Bronchial epithelial cell (primary cell): ENCODE measurements around the gene ARHGEF19. TPM values are rescaled to one million over a fixed set of nuclear protein-coding genes. Genes with fewer than 3 reads are reported as not detected.

Source experiments
- DNase-seq: peaks from one replicate; pipeline ENCODE4 v3.0.0-alpha.2; 2010; ENCODE audit warnings: low read depth
- FAIRE-seq: peaks from 2 replicates; lab custom pipeline; 2011; peaks lifted over from hg19 to GRCh38; lab: Jason Lieb, UNC
- H3K27me3 ChIP-seq: 2 replicates; pipeline ENCODE4 v1.5.1; 2011; ENCODE audit warnings: low read length; ENCODE audit not compliant: control insufficient read depth, insufficient read depth
- H3K36me3 ChIP-seq: 2 replicates; pipeline ENCODE4 v1.5.1; 2011; ENCODE audit warnings: low read length; ENCODE audit not compliant: control insufficient read depth, insufficient read depth
- H3K4me3 ChIP-seq: 2 replicates; pipeline ENCODE4 v1.5.1; 2011; ENCODE audit warnings: mild to moderate bottlenecking, low read depth, low read length, control low read depth
- CTCF ChIP-seq: IDR thresholded peaks from 2 replicates; pipeline ENCODE4 v1.5.1; 2011; ENCODE audit warnings: mild to moderate bottlenecking, moderate library complexity, low read length, control low read depth, inconsistent platforms; ENCODE audit not compliant: insufficient read depth, severe bottlenecking
- total RNA-seq: library from RNA; depleted of rRNA; stranded (reverse); fragments of >200 nt; gene quantifications from 2 replicates; pipeline ENCODE4 v1.2.1, GENCODE V29; 2014

ARHGEF19 gene
- total RNA-seq, 1 donor from 2014 or later = 3.2 TPM

- no peak for TF ChIP-seq CTCF
- DNase-seq (no peak), FAIRE-seq (no peak)
- H3K36me3 ChIP-seq = peaks cover 41% of the 10 kb centered on the region
- H3K4me3 ChIP-seq = peak overlapping the region; percentile 94
- no peaks in the 10 kb centered on the region for H3K27me3 ChIP-seq
Measured at GRCh38 chr1:16153096-16153998, 59.1 kb downstream of the ARHGEF19 start.

GRCh38 chr1:16152481-16153087 lies 59.9 kb downstream of the ARHGEF19 start:
- FAIRE-seq (no peak), DNase-seq (no peak)
- Histone ChIP-seq H3K36me3 (peaks cover 45% of the 10 kb centered on the region), H3K27me3 (no peaks in the 10 kb centered on the region), H3K4me3 (peak overlapping the region; percentile 94)
- TF ChIP-seq CTCF = no peak

GRCh38 chr1:16151995-16152384 lies 60.5 kb downstream of the ARHGEF19 start:
- DNase-seq (no peak), FAIRE-seq (no peak)
- Histone ChIP-seq H3K27me3 (no peaks in the 10 kb centered on the region), H3K36me3 (peaks cover 46% of the 10 kb centered on the region), H3K4me3 (no peak overlapping the region)
- no peak for TF ChIP-seq CTCF

DNA sequence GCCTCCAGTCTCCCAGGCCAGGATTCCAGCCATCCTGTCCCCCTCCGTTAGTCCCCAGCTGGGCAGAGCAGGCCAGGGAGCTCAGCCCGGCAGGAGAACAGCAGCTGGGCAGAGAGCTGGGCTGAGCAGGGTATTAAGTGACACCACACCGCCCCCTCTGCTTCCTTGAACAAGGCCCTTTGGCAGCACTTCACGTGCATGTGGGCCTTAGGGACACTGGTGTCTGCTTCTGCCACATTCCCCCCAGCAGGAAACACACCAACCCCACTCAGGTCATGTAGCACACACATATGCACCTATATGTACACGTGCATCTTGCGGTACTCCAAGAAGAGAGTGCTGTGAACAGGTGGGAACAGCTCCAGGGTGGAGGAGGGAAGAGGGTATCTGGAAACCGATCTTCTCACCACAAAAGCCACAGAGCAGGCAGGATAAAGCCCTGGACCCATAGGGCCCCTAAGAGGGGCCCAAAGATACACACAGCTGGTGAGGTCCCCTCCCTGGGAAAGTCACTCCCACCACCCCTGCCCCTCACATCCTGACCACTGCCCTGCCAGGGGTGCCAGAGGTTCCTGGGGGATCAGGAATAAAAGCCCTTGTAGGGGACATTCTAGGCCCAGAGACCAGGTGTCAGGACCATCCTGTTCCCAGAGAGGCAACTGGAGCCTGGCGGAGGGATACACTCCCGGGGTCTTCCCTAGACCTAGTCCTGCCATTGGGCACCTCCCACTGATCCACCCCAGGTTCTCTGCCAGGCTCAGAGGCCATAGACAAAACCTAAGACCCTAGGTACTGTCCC lies 61.1 kb downstream of the ARHGEF19 start:
- no peak for FAIRE-seq
- Histone ChIP-seq H3K4me3 (peak overlapping the region; percentile 1), H3K36me3 (peaks cover 50% of the 10 kb centered on the region), H3K27me3 (no peaks in the 10 kb centered on the region)
- no peak for DNase-seq
- TF ChIP-seq CTCF = no peak

- Histone ChIP-seq H3K4me3 (no peak overlapping the region), H3K27me3 (no peaks in the 10 kb centered on the region), H3K36me3 (peaks cover 53% of the 10 kb centered on the region)
- FAIRE-seq (no peak), DNase-seq (no peak)
- TF ChIP-seq CTCF = no peak
Measured at GRCh38 chr1:16150508-16150907, 61.9 kb downstream of the ARHGEF19 start.
